Measurements from ENCODE around the gene BABAM2. TPM values are rescaled to one million over a fixed set of nuclear protein-coding genes. Genes with fewer than 3 reads are reported as not detected.

BABAM2 gene
- total and polyA plus RNA-seq, 9 of the 15 experiments (the other 6 are each of a cell fraction or from before 2014, with no cell fraction given), result 10.9 to 37.4 (median 25.6) TPM

Small RNA genes within 50 kb of the gene (microRNA-seq; reads per million reads assigned to microRNA genes)
- gene MIR4263 (ENCODE audit: borderline microRNAs expressed), result not detected

Small RNA genes within 50 kb of the gene (small RNA-seq; reads per million reads assigned to genes)
- gene MIR4263, result not detected
- not detected for gene RF02271

Other genes with a start within 250 kb of the BABAM2 start
- 22.0 and 28.6 TPM in 2 replicates for gene SUPT7L, start 227.1 kb upstream of the BABAM2 start, total RNA-seq (2014; rRNA removed)
- 39.6 and 40.3 TPM in 2 replicates for gene SUPT7L, start 227.1 kb upstream of the BABAM2 start, total RNA-seq (2014; rRNA removed; fragmentation: Illumina TruSeq; extraction: Trizol)
- gene SUPT7L, start 227.1 kb upstream of the BABAM2 start, total RNA-seq (2015; rRNA removed; fragmentation: Illumina TruSeq; extraction: Trizol), result 39.6 and 40.2 TPM in 2 replicates
- gene SUPT7L, start 227.1 kb upstream of the BABAM2 start, total RNA-seq (2021), result 38.1 and 38.6 TPM in 2 replicates
- gene SUPT7L, start 227.1 kb upstream of the BABAM2 start, polyA plus RNA-seq (2011; rRNA removed), result 72.8 and 82.6 TPM in 2 replicates
- 52.6 and 58.8 TPM in 2 replicates for gene SUPT7L, start 227.1 kb upstream of the BABAM2 start, polyA plus RNA-seq (2014; fragmentation: Illumina TruSeq; extraction: Trizol)
- 10 to 100 TPM; 25.1 to 40.1 TPM for gene SUPT7L, start 227.1 kb upstream of the BABAM2 start, polyA plus RNA-seq (2014; fragmentation: Nextera tagmentation; extraction: Ambion mirVana)
- gene SUPT7L, start 227.1 kb upstream of the BABAM2 start, polyA plus RNA-seq (2014; rRNA removed), result 46.2 and 50.8 TPM in 2 replicates
- 33.0 and 35.9 TPM in 2 replicates for gene SLC4A1AP, start 226.8 kb upstream of the BABAM2 start, total RNA-seq (2014; rRNA removed)
- 35.3 and 38.5 TPM in 2 replicates for gene SLC4A1AP, start 226.8 kb upstream of the BABAM2 start, total RNA-seq (2014; rRNA removed; fragmentation: Illumina TruSeq; extraction: Trizol)
- 36.1 and 40.5 TPM in 2 replicates for gene SLC4A1AP, start 226.8 kb upstream of the BABAM2 start, total RNA-seq (2015; rRNA removed; fragmentation: Illumina TruSeq; extraction: Trizol)
- gene SLC4A1AP, start 226.8 kb upstream of the BABAM2 start, total RNA-seq (2021), result 23.4 and 25.6 TPM in 2 replicates
- gene SLC4A1AP, start 226.8 kb upstream of the BABAM2 start, polyA plus RNA-seq (2011; rRNA removed), result 14.8 and 16.6 TPM in 2 replicates
- gene SLC4A1AP, start 226.8 kb upstream of the BABAM2 start, polyA plus RNA-seq (2014; fragmentation: Illumina TruSeq; extraction: Trizol), result 36.2 and 39.9 TPM in 2 replicates
- gene SLC4A1AP, start 226.8 kb upstream of the BABAM2 start, polyA plus RNA-seq (2014; fragmentation: Nextera tagmentation; extraction: Ambion mirVana), result 10 to 100 TPM in 1 of 2 experiments, 1 to 10 TPM in 1; 8.1 to 13.3 TPM
- gene SLC4A1AP, start 226.8 kb upstream of the BABAM2 start, polyA plus RNA-seq (2014; rRNA removed), result 33.7 and 37.0 TPM in 2 replicates
- gene MRPL33, start 119.0 kb upstream of the BABAM2 start, total RNA-seq (2014; rRNA removed), result 106 and 141 TPM in 2 replicates
- 250 and 311 TPM in 2 replicates for gene MRPL33, start 119.0 kb upstream of the BABAM2 start, total RNA-seq (2014; rRNA removed; fragmentation: Illumina TruSeq; extraction: Trizol)
- 198 and 226 TPM in 2 replicates for gene MRPL33, start 119.0 kb upstream of the BABAM2 start, total RNA-seq (2015; rRNA removed; fragmentation: Illumina TruSeq; extraction: Trizol)
- gene MRPL33, start 119.0 kb upstream of the BABAM2 start, total RNA-seq (2021), result 59.6 and 68.3 TPM in 2 replicates
- 49.0 and 79.0 TPM in 2 replicates for gene MRPL33, start 119.0 kb upstream of the BABAM2 start, polyA plus RNA-seq (2011; rRNA removed)
- 152 and 173 TPM in 2 replicates for gene MRPL33, start 119.0 kb upstream of the BABAM2 start, polyA plus RNA-seq (2014; fragmentation: Illumina TruSeq; extraction: Trizol)
- gene MRPL33, start 119.0 kb upstream of the BABAM2 start, polyA plus RNA-seq (2014; fragmentation: Nextera tagmentation; extraction: Ambion mirVana), result 100 to 1,000 TPM; 313 to 338 TPM
- gene MRPL33, start 119.0 kb upstream of the BABAM2 start, polyA plus RNA-seq (2014; rRNA removed), result 200 and 228 TPM in 2 replicates
- 0.18 and 0.24 TPM in 2 replicates for gene RBKS, start 342 bp upstream of the BABAM2 start, total RNA-seq (2014; rRNA removed)
- gene RBKS, start 342 bp upstream of the BABAM2 start, total RNA-seq (2014; rRNA removed; fragmentation: Illumina TruSeq; extraction: Trizol), result 0.11 and 0.13 TPM in 2 replicates
- 0.15 and 0.25 TPM in 2 replicates for gene RBKS, start 342 bp upstream of the BABAM2 start, total RNA-seq (2015; rRNA removed; fragmentation: Illumina TruSeq; extraction: Trizol)
- gene RBKS, start 342 bp upstream of the BABAM2 start, total RNA-seq (2021), result 0.07 and 0.18 TPM in 2 replicates
- gene RBKS, start 342 bp upstream of the BABAM2 start, polyA plus RNA-seq (2011; rRNA removed), result 0.34 and 0.39 TPM in 2 replicates
- 0.12 and 0.19 TPM in 2 replicates for gene RBKS, start 342 bp upstream of the BABAM2 start, polyA plus RNA-seq (2014; fragmentation: Illumina TruSeq; extraction: Trizol)
- under 1 TPM; 0.06 to 0.24 TPM for gene RBKS, start 342 bp upstream of the BABAM2 start, polyA plus RNA-seq (2014; fragmentation: Nextera tagmentation; extraction: Ambion mirVana)
- 0.20 and 1.1 TPM in 2 replicates for gene RBKS, start 342 bp upstream of the BABAM2 start, polyA plus RNA-seq (2014; rRNA removed)